Nephron (organoid): ENCODE results near the gene BCKDHA.

ENCODE experiments used
- H3K27ac Mint-ChIP-seq, 3 experiments: 2 replicates each; pipeline ENCODE4 v1.8.0; 2020; ENCODE audit warnings: mixed read lengths in 3 of 3, mild to moderate bottlenecking in 2 of 3, moderate library complexity in 1 of 3
- H3K27me3 Mint-ChIP-seq: 2 replicates; pipeline ENCODE4 v1.8.0; 2021; ENCODE audit warnings: low read depth, mild to moderate bottlenecking, moderate library complexity, mixed read lengths
- H3K36me3 Mint-ChIP-seq: 2 replicates; pipeline ENCODE4 v1.8.0; 2020; ENCODE audit warnings: low read depth, mixed read lengths
- H3K4me1 Mint-ChIP-seq: 2 replicates; pipeline ENCODE4 v1.8.0; 2020; ENCODE audit warnings: mixed read lengths
- H3K4me3 Mint-ChIP-seq, 3 experiments: 2 replicates each; pipeline ENCODE4 v1.8.0; 2020; ENCODE audit warnings: mild to moderate bottlenecking in 3 of 3, mixed read lengths in 3 of 3, moderate library complexity in 2 of 3
- H3K9me3 Mint-ChIP-seq: 2 replicates; pipeline ENCODE4 v1.8.0; 2020; ENCODE audit warnings: mixed read lengths
- TF ChIP-seq, protein P1 (sequence below), 3 experiments: fragments of 200-600 bp; sonication (generic); IDR thresholded peaks; one replicate each; pipeline ENCODE4 v1.5.0; 2021; ENCODE audit warnings: antibody characterized with exemption in 3 of 3; ENCODE audit not compliant: unreplicated experiment in 3 of 3

BCKDHA gene

DNA sequence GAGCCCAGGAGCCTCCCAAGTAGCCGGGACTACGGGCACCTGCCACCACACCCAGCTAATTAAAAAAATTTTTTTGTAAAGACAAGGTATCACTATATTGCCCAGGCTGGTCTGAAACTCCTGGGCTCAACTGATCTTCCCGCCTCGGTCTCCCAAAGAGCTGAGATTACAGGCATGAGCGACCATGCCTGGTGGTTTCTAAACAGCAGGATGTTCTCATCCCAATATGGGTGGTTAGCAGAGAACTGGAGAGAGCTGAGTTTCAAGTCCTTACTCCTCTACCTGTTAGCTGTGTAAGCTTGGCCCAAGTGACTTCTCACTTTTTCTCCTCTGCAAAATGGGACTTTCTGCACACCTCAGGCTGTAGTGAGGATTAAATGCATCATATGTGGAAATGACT lies 13.3 kb upstream of the BCKDHA start:
- no peaks in the 10 kb centered on the region for H3K9me3 Mint-ChIP-seq
- TF ChIP-seq, protein P1, sequence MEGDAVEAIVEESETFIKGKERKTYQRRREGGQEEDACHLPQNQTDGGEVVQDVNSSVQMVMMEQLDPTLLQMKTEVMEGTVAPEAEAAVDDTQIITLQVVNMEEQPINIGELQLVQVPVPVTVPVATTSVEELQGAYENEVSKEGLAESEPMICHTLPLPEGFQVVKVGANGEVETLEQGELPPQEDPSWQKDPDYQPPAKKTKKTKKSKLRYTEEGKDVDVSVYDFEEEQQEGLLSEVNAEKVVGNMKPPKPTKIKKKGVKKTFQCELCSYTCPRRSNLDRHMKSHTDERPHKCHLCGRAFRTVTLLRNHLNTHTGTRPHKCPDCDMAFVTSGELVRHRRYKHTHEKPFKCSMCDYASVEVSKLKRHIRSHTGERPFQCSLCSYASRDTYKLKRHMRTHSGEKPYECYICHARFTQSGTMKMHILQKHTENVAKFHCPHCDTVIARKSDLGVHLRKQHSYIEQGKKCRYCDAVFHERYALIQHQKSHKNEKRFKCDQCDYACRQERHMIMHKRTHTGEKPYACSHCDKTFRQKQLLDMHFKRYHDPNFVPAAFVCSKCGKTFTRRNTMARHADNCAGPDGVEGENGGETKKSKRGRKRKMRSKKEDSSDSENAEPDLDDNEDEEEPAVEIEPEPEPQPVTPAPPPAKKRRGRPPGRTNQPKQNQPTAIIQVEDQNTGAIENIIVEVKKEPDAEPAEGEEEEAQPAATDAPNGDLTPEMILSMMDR (IDR thresholded peaks at IDR 0.05; ENCODE audit: unreplicated experiment in 3 of 3) = no peak
- peaks cover 18% of the 10 kb centered on the region for H3K36me3 Mint-ChIP-seq
- no peaks in the 10 kb centered on the region for H3K27me3 Mint-ChIP-seq
- no peak overlapping the region for H3K4me3 Mint-ChIP-seq
- no peaks in the 10 kb centered on the region for H3K4me1 Mint-ChIP-seq
- H3K27ac Mint-ChIP-seq = no peak overlapping the region

DNA sequence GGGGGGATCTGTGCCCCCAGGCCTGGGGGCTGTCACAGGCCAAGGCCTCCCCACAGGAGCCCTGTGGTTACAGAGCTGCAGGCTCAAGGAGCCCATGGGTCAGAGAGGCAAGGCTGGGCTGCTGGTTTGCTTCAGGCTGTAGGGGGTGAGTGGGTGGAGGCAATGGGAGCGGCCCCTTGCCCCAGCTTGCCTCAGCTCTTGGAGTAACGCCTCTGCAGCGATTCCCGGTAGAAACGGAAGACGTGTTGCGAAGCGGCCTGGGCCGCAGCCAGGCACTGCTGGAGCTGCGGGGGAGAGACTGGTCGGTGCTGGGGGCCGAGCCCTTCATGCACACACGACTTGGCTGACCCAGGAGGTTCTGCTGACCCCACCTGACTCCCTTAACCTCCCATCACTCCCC lies 11.2 kb upstream of the BCKDHA start:
- Mint-ChIP-seq H3K36me3 (peaks cover 24% of the 10 kb centered on the region), H3K27me3 (no peaks in the 10 kb centered on the region)
- TF ChIP-seq, protein P1 (IDR thresholded peaks at IDR 0.05; ENCODE audit: unreplicated experiment in 3 of 3) = no peak

DNA sequence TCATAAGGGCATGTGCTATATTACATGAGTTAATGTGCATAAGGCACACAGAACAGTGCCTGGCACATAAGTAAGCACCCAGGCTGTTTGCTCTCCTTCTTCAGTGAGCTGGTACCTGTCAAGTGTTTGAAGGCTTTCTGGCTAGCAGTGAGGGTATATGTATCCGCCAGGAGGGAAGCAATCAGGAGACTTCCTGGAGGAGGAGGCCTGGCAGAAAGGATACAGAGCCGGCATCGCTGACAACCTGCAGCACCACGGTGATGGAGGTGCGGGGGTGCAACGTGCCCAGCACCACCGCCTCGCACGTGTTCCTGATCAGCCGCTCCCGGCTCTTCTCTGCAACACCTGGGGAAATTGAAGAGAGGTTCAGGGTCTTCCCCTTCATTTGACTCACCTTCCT lies 6.0 kb upstream of the BCKDHA start:
- no peaks in the 10 kb centered on the region for H3K9me3 Mint-ChIP-seq
- TF ChIP-seq, protein P1 (IDR thresholded peaks at IDR 0.05; ENCODE audit: unreplicated experiment in 3 of 3) = no peak

More for the DNA sequence above, 11.2 kb upstream of the BCKDHA start:
- Mint-ChIP-seq H3K27ac (no peak overlapping the region), H3K4me1 (no peaks in the 10 kb centered on the region), H3K4me3 (no peak overlapping the region), H3K9me3 (no peaks in the 10 kb centered on the region)

DNA sequence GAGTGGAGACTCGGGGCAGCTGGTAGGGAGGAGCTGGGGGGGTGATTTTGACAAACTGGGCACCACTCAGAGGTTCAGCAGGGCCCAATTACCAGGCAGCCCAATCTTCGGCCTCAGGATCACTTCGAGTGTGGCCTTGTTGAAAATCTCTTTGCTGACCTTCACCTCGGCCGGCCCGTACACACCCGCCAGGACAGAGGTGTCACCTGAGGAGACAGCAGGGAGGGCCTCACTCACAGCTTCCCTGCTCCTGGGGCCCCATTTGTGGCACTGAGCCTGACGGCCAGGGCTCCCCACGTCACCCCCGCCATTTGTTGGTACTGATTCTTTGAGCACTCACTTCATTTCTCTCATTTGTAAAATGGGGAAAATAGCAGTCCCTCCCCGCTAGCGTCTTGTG lies 4.8 kb upstream of the BCKDHA start:
- TF ChIP-seq, protein P1 (IDR thresholded peaks at IDR 0.05; ENCODE audit: unreplicated experiment in 3 of 3) = no peak
- Mint-ChIP-seq H3K36me3 (peaks cover 11% of the 10 kb centered on the region), H3K4me1 (peaks cover 21% of the 10 kb centered on the region), H3K27ac (no peak overlapping the region), H3K9me3 (no peaks in the 10 kb centered on the region), H3K4me3 (peak overlapping the region in 1 of 3 experiments; percentile 56), H3K27me3 (peaks cover 3% of the 10 kb centered on the region)

More for the DNA sequence above, 6.0 kb upstream of the BCKDHA start:
- peaks cover 11% of the 10 kb centered on the region for H3K36me3 Mint-ChIP-seq
- peaks cover 3% of the 10 kb centered on the region for H3K27me3 Mint-ChIP-seq
- H3K4me1 Mint-ChIP-seq = peaks cover 12% of the 10 kb centered on the region
- no peak overlapping the region for H3K27ac Mint-ChIP-seq
- H3K4me3 Mint-ChIP-seq = no peak overlapping the region

DNA sequence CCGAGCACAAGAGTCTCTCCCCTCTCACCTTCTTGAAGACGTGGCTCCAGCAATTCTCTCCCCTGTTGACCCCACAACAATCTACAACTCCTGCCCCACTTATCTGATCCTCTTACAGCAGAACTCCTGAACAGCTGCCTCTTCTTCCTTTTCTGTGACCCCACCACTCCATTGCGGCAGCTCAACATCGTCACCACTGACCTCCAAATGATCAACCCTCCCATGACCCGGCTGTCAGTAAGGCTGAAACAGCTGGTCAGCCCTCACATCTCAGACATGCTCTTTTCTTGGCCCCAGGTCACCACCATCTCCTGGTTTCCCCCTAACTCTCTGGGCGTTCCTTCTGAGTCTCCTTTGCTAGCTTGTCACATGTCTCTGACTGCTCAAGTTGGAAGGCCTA lies 2.3 kb upstream of the BCKDHA start:
- Mint-ChIP-seq H3K36me3 (peaks cover 7% of the 10 kb centered on the region), H3K27me3 (peaks cover 3% of the 10 kb centered on the region), H3K4me3 (peak overlapping the region; percentile 68 to 77 (median 75)), H3K27ac (peak overlapping the region in 1 of 3 experiments; percentile 8), H3K4me1 (peaks cover 41% of the 10 kb centered on the region), H3K9me3 (no peaks in the 10 kb centered on the region)
- TF ChIP-seq, protein P1 (IDR thresholded peaks at IDR 0.05; ENCODE audit: unreplicated experiment in 3 of 3) = no peak

DNA sequence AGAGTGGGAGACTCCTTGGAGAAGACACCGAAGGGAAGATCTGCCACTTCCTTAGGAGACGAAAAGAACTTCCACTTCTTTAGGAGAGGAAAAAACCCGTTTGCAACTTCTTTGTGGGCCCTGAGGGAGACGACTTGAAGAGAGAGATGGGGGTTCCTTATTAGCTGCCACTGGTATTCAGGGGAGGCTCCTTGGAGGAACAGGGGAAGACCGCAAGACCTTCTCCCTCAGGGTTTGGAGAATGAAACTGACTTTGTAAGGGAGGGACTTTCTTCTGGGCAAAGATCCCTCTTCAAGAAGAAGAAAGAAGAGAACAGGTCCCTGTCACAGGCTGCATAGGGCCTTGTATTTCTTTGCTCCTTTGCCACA lies 416 bp downstream of the BCKDHA start:
- Mint-ChIP-seq H3K27me3 (no peaks in the 10 kb centered on the region), H3K36me3 (peaks cover 3% of the 10 kb centered on the region), H3K4me1 (peaks cover 41% of the 10 kb centered on the region), H3K4me3 (peak overlapping the region; percentile 98 to 100 (median 99)), H3K27ac (peak overlapping the region; percentile 99 to 100 (median 100)), H3K9me3 (no peaks in the 10 kb centered on the region)
- TF ChIP-seq, protein P1 (IDR thresholded peaks at IDR 0.05; ENCODE audit: unreplicated experiment in 3 of 3) = no peak
